HG02623 (cell line): ENCODE data around the gene ELFN2.
"Not testable (repeated sequence)": the region's sequence is repeated elsewhere in the genome, so short reads cannot be mapped to it uniquely, and the experiment has no call there.

Experiments
- ATAC-seq: cut with Tn5 transposase; IDR thresholded peaks from one replicate; pipeline ENCODE4 v1.9.1; 2021; ENCODE audit warnings: moderate library complexity; ENCODE audit not compliant: unreplicated experiment

ELFN2 gene

DNA sequence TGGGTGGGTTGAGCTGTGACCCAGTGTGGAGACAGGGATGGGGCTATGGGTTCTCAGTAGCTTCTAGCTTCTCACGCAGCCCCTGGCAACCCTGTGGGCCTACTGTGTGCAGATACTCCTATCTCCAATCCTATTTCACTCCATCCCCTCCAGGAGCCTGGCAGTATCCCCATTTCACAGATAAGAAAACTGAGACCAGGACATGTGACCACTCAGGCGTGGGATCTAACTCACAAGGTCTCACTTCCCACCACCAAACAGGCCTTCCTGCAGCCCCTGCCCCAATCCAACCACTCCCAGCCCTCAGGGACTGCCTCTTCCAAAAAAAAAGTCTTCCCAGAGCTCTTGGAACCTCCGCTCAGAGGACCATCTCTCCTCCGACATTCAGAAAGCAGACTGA is 15.6 kb downstream of the ELFN2 start:
- no peak for ATAC-seq

DNA sequence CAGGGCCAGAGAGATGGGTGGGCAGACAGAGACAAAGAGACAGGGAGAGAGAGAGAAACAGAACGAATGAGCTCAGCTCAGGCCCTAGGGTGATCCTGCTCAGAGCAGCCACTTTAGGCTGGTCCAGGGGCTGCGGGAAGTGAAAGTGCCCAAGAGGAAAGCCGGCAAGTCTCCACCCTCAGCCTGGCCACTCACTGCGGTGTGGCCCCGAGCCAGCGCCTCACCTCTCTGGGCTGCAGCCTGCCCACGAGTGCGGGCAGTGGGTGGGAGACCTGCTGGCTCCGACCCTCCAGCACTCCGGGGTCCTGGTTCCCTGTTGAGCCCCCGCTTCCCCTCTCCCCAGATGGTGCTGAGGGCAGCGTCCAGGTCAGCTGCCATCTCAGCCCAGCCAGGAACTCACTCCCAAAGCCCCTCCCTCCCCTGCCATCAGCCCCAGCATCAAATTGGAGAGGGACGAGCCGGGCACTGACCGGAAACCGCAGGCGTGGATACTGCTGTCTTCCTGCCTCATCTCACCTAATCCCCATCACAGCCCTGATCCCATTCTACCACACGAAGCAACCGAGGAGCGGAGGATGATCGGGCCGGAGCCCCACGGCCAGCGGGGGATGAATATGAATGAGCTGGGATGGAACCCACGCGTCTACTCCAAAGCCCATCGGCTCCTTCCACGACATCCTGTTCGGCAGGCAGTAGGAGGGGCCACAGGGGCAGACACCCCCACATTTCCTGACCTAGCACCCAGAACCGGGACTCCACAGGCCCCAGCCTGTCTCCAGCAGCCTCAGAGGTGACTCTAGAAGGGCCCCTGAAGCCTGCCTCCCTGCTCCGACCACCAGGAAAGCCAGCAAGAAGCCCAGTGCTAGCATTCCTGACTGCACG is 16.9 kb downstream of the ELFN2 start:
- no peak for ATAC-seq

DNA sequence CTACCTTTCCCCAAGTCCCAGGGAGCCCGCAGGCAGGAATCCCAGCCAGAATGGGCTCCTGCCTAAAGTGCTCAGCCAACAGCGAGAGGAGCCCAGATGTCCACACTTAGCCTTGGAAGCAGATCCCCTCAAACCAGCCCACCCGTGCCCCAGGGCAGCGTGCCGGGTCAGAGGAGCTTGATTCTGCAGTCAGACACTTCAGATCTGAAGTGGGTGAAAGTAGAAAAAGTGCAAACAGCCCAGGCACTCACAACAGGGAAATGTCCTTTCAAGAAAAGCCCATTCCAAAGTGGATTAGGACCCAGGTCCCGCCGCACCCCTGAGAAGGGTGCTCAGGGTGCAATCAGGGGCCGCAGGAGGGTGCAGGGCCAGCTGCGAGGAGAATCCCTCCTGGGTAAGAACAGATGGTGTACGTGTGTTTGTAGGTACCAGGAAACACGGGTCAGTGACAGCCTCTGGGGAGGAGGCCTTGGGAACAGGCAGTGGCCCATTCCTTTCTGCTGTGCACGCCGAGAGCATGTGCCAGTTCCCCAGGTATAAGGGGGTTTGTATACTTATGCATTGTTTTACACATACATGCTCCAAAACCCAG is 17.7 kb downstream of the ELFN2 start:
- no peak for ATAC-seq

DNA sequence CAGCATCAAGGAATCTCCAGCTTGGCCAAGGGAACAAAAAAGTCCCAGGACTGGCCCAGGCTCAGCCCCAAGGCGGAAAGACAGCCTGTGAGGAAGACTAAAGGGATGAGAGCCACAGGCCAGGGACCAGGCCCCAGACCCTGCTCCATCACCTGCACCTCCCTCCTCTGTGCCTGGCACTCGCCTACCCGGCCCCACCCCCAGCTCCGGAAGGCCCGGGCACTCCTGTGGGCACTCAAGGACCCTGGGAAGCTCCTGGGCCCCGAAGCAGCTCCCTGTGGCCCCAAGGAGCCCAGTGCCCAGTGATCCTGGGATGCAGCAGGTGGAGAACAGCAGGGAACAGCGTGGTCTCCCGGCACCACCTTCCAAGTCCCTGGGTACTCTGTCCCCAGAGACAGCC is 18.2 kb downstream of the ELFN2 start:
- no peak for ATAC-seq

DNA sequence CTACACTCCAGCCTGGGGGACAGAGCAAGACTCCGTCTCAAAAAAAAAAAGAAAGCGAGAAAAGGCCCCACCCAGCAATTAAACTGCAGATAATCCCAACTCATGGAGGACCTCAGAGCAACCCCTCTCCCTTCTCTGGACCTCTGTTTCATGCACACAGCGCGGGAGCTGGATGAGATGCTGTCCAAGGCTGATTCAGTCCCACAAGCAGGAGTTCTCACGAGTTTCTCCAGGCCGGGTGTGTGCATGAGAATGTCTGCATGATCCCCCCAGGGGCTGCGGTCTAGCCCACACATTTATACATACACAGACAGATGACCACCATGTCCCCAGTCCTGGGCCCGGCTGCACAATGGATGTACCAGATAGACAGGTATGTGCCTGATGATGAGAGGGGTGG is 19.4 kb downstream of the ELFN2 start:
- no peak for ATAC-seq

DNA sequence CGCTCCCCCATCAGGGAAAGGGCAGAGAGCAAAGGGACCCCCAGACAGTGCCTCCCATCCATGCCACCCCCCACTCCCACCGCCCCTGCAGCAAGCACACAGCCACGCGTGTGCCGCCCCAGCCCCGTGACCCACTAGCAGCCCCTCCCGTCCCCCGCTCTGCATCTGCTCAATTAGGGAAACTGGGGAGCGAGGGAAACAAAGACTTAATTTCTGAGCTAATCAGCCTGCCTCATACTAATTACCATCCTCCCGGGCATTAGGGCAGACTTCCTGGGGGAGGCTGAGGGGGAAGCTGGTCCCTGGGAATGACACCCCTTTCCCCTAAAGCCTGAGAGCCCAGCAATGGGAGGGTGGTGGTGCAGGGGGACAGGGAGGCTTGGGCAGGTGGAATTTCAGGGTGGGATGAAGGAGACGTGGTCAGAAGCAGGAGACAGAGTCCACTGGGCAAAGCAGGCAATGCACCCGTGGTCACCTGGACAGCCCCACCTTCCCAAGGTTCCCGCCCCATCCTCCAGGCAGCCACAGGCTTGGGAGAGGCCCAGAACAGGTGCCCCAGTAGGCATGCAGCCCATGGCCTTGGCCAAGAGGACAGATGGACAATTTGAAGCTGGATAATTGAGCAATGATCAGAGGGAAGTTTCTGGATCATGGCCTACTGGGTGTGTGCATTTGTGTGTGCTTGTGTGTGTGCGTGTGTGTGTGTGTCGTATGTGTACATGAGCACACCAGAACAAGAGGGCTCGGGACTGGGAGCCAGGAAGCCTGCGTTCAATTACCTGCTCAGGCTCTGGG is 20.6 kb downstream of the ELFN2 start:
- no peak for ATAC-seq

DNA sequence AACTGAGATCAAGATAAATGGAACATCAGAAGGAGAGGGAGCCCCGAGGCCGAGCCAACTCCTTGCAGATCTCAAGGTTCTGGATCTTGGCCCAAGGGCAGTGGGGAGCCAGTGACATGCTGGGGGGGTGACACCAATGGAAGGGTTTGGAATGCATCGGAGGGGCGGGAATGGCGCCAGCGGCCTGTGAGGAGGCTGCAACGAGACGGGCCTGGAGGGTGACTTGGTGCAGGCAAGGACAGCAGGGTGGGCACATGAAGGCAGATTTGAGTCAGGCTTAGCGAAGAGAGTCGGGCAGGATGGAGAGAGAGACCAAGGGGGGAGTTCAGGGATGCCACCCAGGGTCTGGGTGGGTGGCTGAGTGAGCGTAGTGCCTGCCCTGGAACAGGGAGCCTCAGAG is 23.2 kb downstream of the ELFN2 start:
- ATAC-seq: no peak

DNA sequence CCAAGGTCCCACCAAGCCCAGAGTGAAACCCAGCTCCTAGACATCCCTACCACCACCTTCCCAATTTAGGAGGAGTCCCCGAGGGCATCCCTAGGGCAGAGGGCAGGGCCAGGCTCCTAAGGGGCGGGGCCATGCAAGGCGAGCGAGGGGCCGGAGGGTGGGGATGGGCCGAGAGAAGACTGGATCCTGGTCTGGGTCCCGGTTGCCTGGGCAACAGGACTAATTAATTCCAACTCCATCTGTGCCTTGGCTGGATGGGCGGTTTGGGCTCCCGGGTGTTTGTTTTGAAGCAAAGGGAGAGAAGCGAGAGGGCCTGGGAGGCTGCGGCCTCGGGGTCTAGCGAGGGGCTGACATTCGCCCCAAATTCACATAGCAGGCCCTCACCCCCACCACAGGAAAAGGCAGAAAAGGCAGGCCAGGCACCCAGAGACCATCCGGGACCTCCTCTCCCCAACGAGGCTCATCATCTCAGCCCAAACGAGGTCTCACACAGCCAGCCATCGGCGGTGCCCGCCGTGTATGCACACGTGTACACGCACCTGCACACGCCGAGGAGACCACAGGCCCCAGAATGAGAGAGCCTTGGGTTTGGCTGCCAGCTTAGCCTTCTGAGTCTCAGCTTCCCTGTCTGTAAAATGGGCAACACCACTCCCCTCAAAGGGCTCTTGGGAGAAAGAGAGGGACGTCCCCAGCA is 23.9 kb downstream of the ELFN2 start:
- ATAC-seq: no peak

DNA sequence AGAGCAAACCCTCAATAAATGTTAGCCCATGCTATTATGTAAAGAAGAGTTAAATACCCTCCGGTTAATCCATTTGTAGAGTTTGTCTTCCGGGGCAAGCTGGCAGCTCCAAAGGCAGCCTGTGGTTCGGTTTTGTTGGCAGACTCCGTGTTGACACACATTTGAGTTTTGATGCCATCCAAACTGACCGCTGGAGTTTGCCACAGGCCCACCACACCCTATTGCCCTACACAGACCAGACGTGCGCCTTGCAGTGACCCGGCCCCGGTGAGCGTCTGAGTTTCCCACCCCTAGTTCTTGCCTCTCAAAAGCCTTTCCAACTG is 25.1 kb downstream of the ELFN2 start:
- ATAC-seq: no peak

DNA sequence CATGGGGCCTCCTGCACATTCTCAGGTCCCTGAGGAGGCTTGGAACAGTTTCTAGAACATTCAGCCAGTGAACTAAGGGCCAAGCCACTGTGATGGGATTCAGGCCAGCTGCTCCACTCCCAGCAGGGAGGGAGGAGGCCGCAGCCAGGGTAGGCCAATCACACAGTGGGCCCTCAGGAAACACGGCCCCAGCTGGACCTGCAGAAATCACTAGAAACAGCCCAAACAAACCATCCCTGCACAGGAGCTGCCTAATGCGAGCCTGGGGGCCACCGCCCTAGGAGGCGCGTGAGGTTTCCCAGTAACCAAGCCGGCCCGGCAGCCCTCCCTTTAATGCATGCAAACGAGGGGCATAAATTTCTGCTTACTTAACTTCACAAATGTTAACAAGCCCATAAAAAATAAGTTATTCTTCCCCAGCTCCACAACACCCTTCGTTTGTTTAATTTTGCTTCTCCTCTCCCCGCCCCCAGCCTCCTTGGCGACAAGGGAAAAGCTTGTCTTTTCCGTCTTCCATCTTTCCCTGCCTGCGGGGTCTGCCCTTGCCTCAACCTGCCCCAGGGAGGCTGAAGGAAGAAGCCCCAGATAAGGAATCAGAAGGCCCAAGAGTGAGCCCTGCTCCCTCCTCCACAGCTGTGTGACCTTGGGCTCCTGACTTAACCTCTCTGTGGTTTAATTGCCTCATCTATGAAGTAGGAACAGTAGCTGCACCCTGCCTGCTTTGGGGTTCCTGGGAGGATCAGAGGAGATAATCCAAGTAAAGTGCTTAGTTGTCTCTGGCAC is 25.7 kb downstream of the ELFN2 start:
- no peak for ATAC-seq

DNA sequence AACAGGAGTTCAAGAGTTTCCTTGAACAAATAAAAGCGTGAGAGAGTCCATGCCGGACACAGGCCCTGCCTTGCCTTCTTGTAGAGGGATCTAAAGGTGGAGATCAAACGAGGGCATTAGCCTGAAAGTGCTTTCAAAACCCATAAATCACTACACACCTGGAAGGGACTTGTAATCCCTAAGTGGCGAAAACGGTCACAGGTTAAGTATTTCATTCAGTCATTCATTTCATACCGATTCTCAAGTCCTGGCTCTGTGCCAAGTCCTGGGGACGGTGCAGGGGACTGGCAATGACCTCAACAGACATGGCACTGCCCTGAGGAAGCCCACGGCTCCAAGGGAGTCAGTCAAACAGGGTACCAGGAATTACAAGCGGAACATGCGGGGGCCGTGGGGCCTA is 26.6 kb downstream of the ELFN2 start:
- no peak for ATAC-seq

DNA sequence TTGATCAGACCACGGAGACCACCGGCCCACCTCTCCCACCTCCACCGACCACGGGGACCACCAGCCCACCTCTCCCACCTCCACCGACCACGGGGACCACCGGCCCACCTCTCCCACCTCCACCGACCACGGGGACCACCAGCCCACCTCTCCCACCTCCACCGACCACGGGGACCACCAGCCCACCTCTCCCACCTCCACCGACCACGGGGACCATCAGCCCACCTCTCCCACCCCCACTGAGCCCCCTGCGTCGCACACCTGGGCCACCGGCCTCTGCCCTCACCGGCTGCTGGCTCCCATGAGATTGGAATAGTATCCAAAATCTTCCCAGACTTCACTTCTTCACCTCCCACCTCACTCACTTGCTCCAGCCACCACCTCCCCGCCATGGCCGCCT is 27.8 kb downstream of the ELFN2 start:
- ATAC-seq: not testable (repeated sequence)

DNA sequence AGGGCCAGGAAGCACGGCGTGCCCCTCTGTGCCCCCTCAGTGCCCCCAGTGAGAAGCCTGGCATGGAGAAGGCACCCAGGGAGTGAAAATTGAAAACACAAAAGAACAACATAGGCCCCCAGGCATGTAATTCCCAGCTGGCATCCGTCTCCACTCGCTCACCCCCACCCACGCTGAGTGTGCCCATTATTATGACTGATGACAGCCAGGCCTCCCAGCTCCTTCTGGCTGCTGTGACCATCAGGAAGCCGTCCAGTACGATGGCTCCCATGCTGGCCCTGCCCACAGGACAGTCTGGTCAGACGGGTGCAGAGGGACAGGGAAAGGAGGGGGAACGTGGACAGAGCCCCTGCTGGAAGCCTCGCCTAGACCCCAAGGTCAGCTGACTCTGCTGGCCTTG is 30.1 kb downstream of the ELFN2 start:
- no peak for ATAC-seq

DNA sequence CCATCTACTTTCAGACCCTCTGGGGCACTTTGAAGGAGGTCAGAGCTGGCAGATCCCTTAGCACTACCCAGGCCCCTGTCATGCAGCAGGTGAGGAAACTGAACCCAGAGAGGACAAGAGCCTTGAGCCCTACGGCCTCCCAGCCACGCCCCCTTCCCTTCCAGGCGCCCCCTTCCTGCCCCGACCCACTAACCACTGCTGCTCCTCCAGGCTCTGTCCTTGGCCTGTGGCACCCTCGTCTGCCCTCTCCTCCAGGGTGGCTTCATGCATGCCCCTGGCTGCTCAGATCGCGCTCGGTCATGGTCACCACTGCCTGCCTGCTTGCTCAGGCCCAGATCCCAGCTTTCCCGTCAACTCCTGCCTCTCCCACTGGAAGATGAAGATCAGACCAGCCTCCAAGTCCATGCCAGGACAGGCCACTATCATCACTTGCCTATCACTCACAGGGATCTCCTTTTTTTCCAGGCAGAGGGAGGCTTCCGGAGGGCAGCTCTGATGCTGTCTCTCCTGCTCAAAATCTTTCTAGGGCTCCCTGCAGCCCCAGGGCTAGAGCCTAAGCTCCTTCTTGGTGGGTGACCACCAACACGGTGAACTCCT is 30.7 kb downstream of the ELFN2 start:
- no peak for ATAC-seq

DNA sequence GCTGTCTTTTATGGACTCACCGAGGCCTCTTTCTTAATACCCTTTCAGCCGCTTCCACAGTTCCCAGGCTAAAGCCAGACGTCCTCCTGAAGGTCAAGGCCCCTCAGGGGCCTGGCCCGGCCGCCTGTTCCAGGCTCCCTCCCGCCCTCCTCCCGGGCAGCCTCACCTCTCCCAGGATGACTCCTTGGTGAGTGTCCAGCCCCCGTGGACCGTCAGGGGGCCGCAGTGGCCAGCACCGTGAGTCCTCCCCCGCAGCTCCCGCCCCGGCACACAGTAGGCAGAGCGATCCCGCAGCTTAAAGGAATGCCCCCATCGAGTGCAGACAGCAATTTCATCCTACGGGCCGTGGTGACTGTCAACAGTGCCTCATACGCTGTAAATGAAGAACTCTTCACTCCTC is 32.9 kb downstream of the ELFN2 start:
- no peak for ATAC-seq

DNA sequence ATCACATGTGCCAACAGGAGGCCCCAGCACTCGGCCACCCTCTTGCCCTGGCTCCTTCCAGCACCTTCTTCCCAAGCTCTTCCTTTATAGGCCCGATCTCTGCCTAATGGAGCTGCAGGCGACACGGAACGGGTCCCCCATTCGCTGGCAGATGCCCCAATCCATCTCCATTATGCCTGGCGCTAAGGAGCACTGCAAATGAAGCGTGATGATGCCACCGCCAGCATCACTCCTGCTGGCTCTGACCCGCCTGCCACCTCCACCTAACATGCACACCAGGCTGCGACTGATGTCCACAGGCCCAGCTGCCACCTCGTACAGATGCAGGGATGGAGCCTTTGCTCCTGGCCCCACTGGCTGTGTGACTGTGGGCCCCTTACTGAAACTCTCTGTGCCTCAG is 33.5 kb downstream of the ELFN2 start:
- ATAC-seq: no peak

DNA sequence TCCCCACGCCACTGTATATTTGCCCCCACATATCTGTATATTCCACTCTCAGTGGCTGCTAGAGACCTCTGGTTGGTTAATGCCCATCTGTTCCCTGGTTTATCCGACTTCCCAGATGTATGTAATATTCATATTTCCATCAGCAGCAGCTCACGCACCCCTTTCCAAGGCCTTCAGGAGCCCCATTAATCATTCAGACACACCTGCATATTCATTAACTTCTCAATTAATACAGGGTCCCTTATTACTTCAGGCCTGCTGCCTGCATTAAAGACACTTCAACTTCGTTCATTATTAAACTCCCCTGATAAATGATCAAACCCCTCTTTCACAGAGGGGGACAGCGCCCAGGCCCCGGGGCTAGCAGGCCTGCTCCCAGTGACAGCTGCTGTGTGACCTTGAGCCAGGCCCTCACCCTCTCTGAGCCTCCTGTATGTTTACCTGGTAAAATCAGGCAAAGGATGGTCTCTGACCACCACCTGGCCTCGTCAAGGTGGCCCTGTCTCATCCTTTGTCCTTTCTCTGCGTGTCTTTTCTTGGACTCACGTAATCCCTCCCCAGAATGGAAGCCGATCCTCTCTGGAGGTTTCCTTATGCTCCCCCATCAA is 34.5 kb downstream of the ELFN2 start:
- no peak for ATAC-seq

DNA sequence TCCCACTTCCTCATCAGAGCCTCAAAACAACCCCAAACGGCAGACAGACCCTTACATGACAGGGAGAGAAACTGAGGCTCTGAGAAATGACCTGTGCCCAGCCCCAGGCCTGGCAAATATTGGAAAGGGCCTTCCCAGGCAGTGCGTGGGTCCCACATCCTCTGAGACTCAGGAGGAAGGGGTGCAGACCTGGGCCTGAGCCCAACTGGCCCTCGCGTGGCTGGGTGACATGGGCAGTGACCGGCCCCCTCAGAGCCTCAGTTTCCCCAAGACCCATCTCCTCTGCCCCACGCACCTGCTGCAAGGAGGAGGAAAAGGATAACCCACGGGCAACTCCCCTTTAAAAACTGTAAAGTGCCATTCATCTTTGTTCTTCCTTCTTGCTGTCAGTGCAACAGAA is 35.6 kb downstream of the ELFN2 start:
- no peak for ATAC-seq

DNA sequence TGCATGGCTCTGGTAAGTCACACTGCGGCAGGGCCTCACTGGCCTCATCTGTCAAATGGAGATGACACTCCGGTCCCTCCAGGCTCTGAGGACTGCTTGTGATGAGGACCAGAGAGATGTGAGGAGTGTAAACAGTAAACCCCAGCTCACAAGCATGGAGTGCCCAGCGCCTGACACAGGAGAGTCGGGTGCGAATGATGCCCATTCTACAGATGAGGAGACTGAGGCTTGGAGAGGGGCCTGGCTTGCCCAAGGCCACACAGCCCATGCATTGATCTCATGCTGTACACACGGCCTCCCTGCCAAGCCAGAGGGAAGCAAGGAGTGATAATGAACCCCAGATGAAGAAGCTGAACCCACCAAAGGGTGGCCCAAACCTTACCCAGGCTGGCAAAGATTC is 37.2 kb downstream of the ELFN2 start:
- ATAC-seq: no peak

DNA sequence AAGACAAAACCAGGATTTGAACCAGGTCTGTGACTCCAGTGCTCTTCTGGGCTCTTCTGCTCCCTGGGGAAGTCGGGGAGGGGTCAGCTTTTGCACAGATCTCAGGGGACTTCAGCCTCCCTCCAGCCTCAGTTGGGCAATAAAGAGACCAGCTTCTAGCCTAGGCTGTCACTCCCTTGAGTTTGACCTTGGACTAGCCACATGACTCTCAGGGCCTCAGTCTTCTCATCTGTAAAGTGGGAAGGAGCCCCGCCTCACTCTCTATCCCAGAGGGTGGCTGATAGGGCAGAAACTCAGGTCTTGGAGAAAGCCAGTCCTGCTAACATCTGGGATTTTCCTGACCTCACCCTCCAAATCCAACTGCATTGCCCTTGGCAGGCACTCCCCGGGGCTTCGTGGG is 38.7 kb downstream of the ELFN2 start:
- no peak for ATAC-seq
